GM19351 (cell line): Measurements from ENCODE around the gene SYT11.
"Not testable (repeated sequence)": the region's sequence is repeated elsewhere in the genome, so short reads cannot be mapped to it uniquely, and the experiment has no call there.

Source experiments
- ATAC-seq: cut with Tn5 transposase; IDR thresholded peaks from one replicate; pipeline ENCODE4 v1.9.1; 2021; ENCODE audit warnings: mild to moderate bottlenecking, moderate library complexity; ENCODE audit not compliant: unreplicated experiment

Gene SYT11

DNA sequence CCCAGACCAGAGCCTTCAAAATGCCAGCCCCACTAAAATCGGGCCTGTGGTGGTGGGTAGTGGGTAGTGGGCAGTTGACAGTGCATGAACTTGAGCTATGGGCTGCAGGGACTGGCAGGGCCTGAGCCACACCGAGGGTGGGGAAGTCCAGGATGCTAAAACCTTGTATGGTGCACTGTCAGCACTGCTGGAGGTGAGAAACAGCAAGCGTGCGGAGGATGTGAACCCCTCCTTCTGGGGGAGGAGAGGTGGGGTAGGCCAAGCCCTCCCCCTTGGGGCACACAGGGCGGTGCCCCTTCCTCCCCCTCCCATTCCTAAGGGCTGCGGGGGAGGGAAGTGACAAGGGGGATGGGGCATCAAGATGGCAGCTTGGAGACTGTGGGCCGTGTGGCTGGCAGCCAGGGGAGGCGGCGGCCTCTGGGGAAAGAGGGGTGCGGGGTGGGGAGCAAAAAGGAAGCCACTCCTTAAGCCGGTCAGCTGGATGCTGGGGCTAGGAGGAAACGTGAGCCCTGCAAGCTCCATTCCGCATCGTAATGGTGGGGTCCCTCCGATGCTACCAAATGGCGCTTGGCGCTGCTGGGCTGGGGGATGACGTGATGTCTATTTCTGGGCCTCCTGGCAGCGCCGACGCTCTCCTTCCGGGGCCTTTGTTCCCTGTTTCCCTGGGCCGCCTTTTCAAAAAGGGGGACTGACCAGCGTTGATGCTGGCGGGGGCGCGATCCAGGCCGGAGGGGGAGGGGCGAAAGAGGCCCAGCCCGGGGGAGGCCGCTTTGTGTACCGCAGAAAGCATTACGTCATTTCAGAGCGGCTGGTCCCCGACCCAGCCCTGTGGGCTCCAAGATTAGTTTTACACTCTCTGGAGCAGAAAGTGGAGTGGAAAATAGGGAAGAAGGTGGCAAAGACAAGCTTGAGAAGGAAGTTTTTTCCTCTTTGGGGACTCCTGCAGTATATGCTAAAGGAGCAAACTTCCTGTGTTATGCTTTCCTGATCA is 809 bp downstream of the SYT11 start:
- no peak for ATAC-seq

- ATAC-seq: no peak
Measured at GRCh38 chr1:155860970-155861510, 1.7 kb downstream of the SYT11 start.

GRCh38 chr1:155861896-155862295 is 2.5 kb downstream of the SYT11 start:
- no peak for ATAC-seq

DNA sequence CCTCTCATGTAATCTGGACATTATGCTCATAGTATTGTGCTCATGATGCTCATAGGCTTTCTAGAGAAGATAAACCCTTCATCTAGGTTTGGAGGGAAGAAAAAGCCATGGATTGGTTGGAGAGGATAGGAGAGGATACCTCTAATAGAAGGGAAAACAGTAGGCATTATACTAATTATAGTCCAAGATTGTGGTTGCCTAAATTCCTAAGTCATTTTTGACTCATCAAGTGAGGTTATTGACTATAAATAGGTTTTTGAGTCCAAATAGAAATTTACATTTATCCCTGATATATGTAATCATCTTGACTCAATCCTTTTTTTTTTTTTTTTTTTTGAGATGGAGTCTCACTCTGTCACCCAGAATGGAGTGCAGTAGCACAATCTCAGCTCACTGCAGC is 5.0 kb downstream of the SYT11 start:
- ATAC-seq: no peak

DNA sequence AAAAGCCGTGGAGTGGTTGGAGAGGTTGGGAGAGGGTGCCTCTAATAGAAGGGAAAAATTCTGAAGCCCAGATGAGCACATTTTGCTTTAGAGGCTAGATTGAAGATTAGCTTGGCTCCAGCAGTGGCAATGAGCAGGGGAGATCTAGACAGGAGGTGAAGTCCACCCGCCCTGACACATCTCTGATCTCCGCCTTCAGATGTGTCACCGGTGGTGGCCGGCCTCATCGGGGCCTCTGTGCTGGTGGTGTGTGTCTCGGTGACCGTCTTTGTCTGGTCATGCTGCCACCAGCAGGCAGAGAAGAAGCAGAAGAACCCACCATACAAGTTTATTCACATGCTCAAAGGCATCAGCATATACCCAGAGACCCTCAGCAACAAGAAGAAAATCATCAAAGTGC is 8.4 kb downstream of the SYT11 start:
- no peak for ATAC-seq

- no peak for ATAC-seq
Measured at GRCh38 chr1:155871390-155871789, 12.0 kb downstream of the SYT11 start.

DNA sequence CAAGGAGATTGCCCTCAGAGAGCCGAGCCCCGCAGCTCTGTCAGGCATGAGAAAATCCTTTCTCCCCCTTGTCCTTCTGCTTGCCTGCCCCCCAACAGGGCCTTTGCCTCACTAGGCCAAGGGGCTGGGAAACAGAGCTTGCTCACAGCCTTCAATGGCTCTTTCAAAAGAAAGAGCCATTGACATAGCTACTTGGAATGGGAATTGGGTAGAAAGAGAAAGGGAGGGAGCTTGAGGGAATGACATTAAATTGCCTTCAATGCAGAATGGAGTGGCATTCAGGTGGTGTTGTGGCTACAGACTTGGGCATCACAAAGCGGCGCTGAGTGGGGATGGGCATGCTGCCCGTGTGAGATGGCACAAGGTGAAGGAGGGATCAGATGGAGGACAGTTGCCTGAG is 13.2 kb downstream of the SYT11 start:
- no peak for ATAC-seq

DNA sequence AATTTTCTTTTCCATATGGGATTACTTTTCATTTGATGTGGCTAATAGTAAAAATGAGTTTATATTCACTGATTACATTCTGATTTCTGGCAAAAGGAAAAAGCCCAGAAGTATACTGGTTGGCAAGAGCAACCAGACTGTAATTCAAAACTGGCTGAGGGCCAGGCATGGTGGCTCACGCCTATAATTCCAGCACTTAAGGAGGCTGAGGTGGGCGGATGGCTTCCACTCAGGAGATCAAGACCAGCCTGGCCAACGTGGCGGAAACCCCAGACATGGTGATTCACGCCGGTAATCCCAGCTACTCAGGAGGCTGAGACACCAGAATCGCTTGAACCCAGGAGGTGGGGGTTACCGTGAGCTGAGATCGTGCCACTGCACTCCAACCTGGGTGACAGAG is 14.5 kb downstream of the SYT11 start:
- no peak for ATAC-seq

GRCh38 chr1:155877945-155878344 is 18.6 kb downstream of the SYT11 start:
- ATAC-seq: no peak

- ATAC-seq: no peak
Measured at GRCh38 chr1:155880251-155880650, 20.9 kb downstream of the SYT11 start.

DNA sequence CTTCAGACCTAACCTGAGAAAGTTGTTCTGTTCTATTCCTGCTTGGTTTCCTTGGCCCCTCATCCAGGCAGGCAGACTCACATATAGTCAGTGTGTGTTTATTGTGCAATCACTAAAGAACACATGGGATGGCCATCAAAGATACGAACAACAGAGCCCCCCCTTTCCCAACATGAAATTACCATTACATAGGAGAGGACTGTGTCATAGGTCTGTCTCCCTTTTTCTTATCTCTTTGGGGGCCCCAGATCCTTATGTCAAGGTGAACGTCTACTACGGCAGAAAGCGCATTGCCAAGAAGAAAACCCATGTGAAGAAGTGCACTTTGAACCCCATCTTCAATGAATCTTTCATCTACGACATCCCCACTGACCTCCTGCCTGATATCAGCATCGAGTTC is 21.6 kb downstream of the SYT11 start:
- no peak for ATAC-seq

- ATAC-seq: no peak
Measured at GRCh38 chr1:155882235-155882634, 22.9 kb downstream of the SYT11 start.

DNA sequence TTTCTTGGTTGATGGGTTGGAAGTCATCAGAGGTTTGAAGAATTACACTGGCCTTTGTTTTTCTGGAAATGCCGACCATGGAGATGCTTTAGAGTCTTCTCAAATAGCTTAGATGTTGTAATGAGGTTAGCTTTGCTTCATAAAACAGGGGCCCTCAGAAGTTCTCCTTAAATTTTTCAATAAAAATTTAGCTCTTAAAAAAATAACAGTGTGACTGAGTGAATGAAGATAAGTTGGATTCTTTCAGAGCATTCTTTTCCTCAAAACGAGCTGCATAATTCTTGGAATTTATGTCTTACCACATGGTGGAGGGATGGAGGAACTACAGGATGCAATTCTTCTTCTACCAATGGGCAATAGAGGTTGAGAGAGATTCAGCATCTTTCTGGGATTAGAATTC is 23.4 kb downstream of the SYT11 start:
- no peak for ATAC-seq

DNA sequence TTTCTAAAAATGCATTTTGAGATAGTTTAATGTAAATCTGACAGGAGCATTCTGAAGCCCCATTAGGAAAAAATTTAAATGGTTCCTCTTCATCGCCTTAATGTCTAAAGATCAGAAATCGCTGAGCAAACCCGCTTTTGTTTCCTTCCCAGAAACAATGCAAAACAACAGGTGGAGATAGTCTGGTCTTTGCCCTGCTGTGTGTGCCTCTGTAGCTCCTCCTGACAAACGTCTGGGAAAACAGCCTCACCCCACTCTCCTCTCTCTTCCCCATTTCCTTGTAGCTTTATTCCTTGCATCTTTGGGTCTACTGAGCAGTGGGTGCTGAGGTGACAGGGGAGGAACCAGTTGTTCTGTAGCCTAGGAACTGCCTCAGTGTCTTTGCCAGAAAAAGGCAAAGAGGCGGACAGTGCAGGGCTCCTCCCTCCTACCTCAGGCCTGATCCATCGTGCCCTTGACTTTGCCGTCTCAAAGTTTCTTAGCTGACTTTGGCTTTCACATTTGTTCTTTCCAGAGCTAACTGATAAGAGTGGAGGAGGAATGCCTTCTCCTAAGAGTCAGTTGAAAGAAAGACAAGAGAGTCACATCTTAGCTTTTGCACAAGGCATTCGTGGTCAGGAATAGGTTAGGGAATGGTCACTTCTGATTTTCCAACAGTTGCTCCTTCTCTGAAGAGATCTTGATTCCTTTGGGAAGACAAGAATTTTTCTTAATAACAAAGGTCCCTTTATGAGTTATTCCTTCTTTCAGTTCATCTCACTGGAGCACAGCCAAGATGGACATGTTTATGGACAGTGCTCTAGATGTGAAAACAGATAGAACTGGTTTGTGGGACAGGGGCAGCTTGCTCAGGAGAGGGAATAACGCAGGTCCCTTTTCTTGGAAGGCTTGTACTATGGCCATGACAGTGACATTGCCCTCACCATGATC is 24.9 kb downstream of the SYT11 start:
- no peak for ATAC-seq

GRCh38 chr1:155884982-155885381 is 25.6 kb downstream of the SYT11 start:
- no peak for ATAC-seq

- ATAC-seq: no peak
Measured at GRCh38 chr1:155888481-155888880, 29.1 kb downstream of the SYT11 start.

DNA sequence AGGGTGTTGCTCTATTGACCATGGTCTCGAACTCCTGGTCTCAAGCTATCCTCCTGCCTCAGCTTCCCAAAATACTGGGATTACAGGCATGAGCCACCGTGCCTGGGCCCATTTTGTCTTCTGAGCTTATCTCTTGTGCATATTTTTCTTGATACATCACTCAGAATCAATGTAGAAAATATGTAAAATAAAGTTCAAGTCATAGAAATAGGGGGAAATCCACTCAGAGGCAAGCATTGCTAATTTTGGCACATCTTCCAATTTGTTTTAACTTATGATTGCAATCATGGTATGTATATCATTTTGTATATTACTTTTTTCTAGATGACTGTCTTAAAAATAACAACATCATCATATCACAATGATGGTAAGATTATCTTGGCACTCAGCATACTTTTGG is 30.2 kb downstream of the SYT11 start:
- no peak for ATAC-seq

- ATAC-seq: no peak
Measured at GRCh38 chr1:155890251-155890650, 30.9 kb downstream of the SYT11 start.

DNA sequence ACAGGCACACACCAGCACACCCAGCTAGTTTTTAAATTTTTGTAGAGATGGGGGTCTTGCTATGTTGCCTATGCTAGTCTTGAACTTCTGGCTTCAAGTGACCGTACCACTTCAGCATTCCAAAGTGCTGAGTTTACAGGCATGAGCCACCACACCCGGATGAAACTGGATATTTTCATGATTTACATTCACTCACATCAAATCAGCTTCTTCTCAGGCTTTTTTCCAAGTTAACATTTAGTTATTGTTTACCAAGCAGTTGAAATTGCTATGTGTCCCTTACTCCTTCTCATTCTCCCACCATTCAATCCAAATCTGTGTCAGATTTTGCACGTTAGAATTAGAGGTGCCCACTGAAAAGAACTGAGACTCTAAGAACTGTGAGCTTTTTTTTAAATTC is 33.4 kb downstream of the SYT11 start:
- ATAC-seq: no peak

DNA sequence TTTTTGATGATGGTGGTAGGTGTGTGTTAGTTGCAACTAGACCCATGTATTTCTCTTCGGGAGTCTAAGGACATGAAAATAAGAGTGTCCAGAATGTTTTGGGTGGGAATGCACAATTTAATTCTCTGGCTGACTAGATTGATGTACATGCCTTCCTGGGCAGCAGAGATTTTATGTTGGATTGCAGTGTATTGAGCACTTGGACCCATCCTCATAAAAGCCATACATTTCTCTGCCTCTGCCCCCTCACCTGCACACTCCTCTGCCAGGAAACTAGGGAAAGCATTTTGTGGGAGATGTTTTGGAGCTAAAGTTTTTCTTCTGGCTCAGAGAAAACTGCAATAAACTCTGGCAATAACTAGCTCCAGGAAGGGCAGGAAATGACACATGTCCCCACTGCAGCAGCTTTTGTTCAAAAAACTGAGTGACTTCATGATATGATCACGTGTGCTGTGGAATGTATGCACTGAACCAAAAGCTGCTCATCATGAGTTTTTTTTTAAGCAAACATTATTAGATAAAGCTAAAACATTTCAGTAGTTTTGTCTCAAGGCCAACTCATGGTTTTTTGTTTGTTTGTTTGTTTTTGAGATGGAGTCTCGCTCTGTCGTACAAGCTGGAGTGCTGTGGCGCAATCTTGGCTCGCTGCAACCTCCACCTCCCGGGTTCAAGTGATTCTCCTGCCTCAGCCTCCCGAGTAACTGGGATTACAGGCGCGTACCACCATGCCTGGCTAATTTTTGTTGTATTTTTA is 34.2 kb downstream of the SYT11 start:
- ATAC-seq: no peak

- not testable (repeated sequence) for ATAC-seq
Measured at GRCh38 chr1:155895617-155896016, 36.2 kb downstream of the SYT11 start.
